GM21786 (cell line): ENCODE results near the gene OPN1MW2.
"Not testable (repeated sequence)": the region's sequence is repeated elsewhere in the genome, so short reads cannot be mapped to it uniquely, and the experiment has no call there.

ENCODE experiments used
- ATAC-seq: cut with Tn5 transposase; IDR thresholded peaks from one replicate; pipeline ENCODE4 v1.9.1; 2021; ENCODE audit not compliant: unreplicated experiment

Gene OPN1MW2

DNA sequence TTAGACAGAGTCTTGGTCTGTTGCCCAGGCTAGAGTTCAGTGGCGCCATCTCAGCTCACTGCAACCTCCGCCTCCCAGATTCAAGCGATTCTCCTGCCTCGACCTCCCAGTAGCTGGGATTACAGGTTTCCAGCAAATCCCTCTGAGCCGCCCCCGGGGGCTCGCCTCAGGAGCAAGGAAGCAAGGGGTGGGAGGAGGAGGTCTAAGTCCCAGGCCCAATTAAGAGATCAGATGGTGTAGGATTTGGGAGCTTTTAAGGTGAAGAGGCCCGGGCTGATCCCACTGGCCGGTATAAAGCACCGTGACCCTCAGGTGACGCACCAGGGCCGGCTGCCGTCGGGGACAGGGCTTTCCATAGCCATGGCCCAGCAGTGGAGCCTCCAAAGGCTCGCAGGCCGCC lies at the start of gene OPN1MW2:
TSS of gene OPN1MW2 (plus strand) at position 301 of the 400 bp plus-strand sequence. CDS start at position 361, 60 bp downstream.
- not testable (repeated sequence) for ATAC-seq

GRCh38 chrX:154172535-154172943 lies 47.0 kb upstream of the OPN1MW2 start:
- peak; percentile 56 for ATAC-seq

GRCh38 chrX:154174356-154174755 lies 45.2 kb upstream of the OPN1MW2 start:
- ATAC-seq: not testable (repeated sequence)

GRCh38 chrX:154182296-154182695 lies 37.3 kb upstream of the OPN1MW2 start, which contains the start of gene OPN1MW:
TSS of gene OPN1MW (plus strand) at chrX:154182596. CDS start at chrX:154182678, 82 bp downstream.
- ATAC-seq: not testable (repeated sequence)

GRCh38 chrX:154183794-154184193 lies 35.8 kb upstream of the OPN1MW2 start:
- ATAC-seq: not testable (repeated sequence)

- not testable (repeated sequence) for ATAC-seq
Measured at GRCh38 chrX:154192846-154193245, 26.7 kb upstream of the OPN1MW2 start.

- ATAC-seq: not testable (repeated sequence)
Measured at GRCh38 chrX:154194316-154194715, 25.2 kb upstream of the OPN1MW2 start.

DNA sequence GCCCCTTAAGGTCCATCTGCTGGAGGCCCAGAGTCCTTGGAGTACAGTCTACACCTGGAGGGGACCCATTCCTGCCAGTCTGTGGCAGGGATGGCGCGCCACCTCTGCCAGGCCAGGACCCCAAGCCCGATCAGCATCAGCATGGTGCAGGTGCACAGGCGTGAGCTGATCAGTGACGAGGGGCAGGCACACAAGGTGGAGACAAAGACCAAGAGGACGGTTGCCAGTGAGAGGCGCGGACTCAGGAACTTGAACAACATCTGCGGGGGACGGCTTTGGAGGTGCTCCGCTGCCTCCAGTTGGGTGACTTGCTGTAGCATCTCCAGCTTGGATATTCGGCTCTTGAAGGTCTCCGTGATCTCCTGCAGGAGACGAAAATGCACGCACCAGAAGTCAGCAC lies 23.1 kb upstream of the OPN1MW2 start:
- ATAC-seq: not testable (repeated sequence)

DNA sequence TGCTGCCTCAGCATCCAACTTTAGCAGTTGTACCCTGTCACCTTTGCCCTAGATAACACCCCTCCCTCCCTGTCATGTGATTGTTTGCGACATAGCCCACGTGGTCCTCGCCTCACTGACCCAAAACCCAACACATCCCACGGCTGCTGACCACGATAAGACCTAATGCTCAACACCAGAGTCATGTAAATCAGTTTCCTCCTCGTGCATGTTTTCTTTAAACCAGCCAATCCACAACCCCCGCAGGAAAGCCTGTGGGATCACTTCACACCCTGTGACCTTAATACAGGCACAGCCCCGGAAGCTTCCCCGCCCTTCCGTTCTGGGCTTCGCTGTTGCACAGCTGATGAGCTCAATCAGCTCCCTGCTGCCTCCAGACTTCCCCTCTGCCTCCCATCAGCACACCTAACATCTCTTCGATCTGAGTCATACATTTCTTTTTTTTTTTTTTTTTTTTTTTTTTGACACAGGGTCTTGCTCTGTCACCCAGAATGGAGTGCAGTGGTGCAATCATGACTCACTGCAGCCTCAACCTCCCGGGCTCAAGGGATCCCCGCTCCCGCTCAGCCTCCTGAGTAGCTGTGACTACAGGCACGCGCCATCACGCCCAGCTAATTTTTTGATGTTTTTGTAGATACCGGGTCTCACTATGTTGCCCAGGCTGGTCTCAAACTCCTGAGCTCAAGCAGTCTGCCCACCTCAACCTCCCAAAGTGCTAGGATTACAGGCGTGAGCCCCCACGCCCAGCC lies 9.7 kb upstream of the OPN1MW2 start:
- ATAC-seq: not testable (repeated sequence)

DNA sequence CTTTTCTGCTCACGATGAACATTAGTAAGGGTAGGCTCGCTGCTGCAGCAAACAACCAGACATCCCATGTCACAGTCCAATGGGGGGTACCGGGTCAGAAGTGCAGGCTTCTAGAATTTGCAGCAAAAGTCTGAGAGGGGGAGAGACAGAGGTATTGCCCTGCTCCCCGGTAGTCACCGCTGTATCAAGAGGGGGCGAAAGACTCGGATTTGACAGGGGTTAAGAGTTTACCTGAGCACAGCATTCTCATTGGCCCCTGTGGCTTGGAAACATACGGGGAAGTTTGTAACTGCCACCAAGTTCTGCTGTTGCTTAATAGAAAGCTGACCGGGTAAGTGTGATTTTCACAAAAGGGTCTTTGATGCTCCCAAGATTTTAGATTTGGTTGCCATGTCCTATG lies 8.5 kb upstream of the OPN1MW2 start:
- not testable (repeated sequence) for ATAC-seq

DNA sequence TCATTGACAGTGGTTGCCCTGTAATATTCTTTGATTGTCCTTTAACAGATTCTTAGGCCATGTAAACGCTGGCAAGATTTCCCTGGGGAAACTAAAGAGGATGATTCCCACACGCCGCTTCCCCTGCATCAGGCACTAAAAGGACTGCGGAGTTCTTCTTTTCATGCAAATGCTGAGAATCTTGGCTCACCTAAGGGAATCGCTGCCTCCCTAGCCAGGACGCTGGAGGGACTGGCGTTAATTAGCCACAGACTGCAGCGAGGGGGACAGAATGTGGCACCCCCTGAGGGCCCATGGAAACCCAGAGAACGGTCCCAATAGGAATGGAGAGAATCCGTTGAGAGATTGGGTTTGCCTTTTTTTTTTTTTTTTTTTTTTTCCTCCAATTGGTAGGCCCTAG lies 8.1 kb upstream of the OPN1MW2 start:
- not testable (repeated sequence) for ATAC-seq

DNA sequence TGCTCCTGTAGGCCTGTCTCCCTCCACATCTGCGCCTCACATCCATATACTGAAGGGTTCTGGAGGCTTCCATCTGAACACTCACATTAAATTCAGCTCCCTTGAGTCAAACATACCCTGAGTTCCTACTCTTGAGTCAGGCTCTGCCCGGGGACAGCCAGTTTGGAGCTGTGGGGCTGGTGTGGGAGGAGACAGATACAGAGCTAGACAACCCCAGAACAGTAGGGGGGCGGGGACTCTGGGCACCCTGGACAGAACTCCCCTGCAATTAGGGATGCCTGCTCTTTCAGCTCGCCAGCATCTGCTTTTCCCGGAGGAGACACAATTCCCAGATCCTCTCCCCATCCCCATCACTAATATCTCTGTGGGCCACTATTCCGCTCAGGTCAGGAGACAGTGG lies 5.7 kb downstream of the OPN1MW2 start:
- not testable (repeated sequence) for ATAC-seq

DNA sequence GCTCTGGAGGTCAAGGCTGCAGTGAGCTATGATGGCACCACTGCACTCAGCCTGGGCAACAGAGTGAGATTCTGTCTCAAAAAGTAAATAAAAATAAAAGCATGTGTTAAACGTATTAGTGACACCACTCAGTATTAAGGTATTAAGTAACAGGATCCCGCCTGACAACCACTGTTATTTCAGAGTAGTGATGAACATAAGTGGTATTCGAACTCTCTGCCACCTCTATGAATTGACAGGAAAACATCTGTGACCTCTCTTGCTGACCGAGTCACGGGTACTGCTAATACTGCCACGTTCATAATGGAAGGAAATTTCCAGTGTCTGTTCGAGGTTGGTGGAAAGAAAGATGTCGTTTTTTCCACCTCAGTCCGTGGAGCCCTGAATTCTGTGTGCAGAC lies 7.2 kb downstream of the OPN1MW2 start:
- not testable (repeated sequence) for ATAC-seq

- ATAC-seq: not testable (repeated sequence)
Measured at GRCh38 chrX:154231443-154231842, 11.9 kb downstream of the OPN1MW2 start.

DNA sequence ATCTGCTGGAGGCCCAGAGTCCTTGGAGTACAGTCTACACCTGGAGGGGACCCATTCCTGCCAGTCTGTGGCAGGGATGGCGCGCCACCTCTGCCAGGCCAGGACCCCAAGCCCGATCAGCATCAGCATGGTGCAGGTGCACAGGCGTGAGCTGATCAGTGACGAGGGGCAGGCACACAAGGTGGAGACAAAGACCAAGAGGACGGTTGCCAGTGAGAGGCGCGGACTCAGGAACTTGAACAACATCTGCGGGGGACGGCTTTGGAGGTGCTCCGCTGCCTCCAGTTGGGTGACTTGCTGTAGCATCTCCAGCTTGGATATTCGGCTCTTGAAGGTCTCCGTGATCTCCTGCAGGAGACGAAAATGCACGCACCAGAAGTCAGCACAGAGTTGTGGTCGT lies 14.1 kb downstream of the OPN1MW2 start:
- ATAC-seq: not testable (repeated sequence)

- ATAC-seq: not testable (repeated sequence)
Measured at GRCh38 chrX:154238939-154239559, 19.5 kb downstream of the OPN1MW2 start.

- not testable (repeated sequence) for ATAC-seq
Measured at GRCh38 chrX:154239982-154240503, 20.5 kb downstream of the OPN1MW2 start.

DNA sequence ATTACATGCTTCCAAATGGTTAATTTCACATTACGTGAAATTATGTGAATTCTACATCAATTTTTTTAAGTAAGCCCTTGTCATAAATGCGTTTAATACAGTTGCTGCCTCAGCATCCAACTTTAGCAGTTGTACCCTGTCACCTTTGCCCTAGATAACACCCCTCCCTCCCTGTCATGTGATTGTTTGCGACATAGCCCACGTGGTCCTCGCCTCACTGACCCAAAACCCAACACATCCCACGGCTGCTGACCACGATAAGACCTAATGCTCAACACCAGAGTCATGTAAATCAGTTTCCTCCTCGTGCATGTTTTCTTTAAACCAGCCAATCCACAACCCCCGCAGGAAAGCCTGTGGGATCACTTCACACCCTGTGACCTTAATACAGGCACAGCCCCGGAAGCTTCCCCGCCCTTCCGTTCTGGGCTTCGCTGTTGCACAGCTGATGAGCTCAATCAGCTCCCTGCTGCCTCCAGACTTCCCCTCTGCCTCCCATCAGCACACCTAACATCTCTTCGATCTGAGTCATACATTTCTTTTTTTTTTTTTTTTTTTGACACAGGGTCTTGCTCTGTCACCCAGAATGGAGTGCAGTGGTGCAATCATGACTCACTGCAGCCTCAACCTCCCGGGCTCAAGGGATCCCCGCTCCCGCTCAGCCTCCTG lies 28.0 kb downstream of the OPN1MW2 start:
- peak; percentile 75 for ATAC-seq

DNA sequence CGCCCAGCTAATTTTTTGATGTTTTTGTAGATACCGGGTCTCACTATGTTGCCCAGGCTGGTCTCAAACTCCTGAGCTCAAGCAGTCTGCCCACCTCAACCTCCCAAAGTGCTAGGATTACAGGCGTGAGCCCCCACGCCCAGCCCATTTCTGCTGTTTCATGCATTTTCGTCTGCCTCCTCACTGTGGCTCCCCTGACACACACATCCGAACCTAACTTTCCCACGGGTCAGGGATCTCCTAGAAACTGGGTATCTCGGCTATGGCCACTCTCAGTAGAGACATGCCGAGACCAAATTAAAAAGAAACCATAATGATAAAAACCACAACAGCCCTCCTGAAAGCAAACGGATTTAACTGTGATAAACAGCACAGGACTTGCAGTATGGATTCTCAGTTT lies 28.5 kb downstream of the OPN1MW2 start:
- not testable (repeated sequence) for ATAC-seq

DNA sequence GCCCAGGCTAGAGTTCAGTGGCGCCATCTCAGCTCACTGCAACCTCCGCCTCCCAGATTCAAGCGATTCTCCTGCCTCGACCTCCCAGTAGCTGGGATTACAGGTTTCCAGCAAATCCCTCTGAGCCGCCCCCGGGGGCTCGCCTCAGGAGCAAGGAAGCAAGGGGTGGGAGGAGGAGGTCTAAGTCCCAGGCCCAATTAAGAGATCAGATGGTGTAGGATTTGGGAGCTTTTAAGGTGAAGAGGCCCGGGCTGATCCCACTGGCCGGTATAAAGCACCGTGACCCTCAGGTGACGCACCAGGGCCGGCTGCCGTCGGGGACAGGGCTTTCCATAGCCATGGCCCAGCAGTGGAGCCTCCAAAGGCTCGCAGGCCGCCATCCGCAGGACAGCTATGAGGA lies 37.7 kb downstream of the OPN1MW2 start, which contains the start of gene OPN1MW3:
TSS of gene OPN1MW3 (plus strand) at position 301 of the 400 bp plus-strand sequence. CDS start at position 339, 38 bp downstream.
- ATAC-seq: not testable (repeated sequence)

DNA sequence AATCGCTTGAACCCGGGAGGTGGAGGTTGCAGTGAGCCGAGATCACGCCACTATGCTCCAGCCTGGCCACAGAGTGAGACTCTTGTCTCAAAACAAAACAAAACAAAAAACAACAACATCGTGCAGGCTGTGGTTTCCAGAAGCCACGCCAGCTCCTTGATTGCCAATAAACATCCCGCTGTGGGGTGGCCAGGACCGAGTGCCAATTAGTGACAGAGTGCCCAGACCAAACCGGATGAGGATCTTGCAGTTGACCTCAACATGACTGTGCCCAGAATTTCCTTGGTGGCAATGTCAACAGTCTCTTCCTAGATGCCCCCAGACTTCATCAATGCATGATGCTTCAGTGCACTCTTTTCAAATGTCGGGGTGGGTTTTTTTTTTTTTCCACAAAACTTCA lies 39.2 kb downstream of the OPN1MW2 start:
- ATAC-seq: not testable (repeated sequence)
